K562 (cell line): ENCODE data around the gene SHC1. TPM values are rescaled to one million over a fixed set of nuclear protein-coding genes. Genes with fewer than 3 reads are reported as not detected.

ENCODE experiments used
- AFF4 ChIP-seq: sonication (generic); formaldehyde crosslinking; IDR thresholded peaks from 2 replicates; pipeline ENCODE4 v1.8.0; 2023; ENCODE audit warnings: mild to moderate bottlenecking, missing genetic modification reagents
- FOXM1 ChIP-seq, 2 experiments: fragments of 450-650 bp in 1 of 2; sonication (generic) in 1 of 2; formaldehyde crosslinking in 1 of 2; IDR thresholded peaks; 2 replicates each; pipeline versions ENCODE4 v1.6.1 to v1.9.0; 2017 to 2022; ENCODE audit warnings: low read depth in 2 of 2, mild to moderate bottlenecking in 2 of 2, missing genetic modification reagents in 1 of 2, moderate library complexity in 1 of 2
- SOX6 ChIP-seq: fragments of 450-650 bp; IDR thresholded peaks from 2 replicates; pipeline ENCODE4 v1.6.1; 2014; ENCODE audit warnings: mild to moderate bottlenecking
- ZNF764 ChIP-seq: fragments of 250-450 bp; sonication (Bioruptor Pico); IDR thresholded peaks from 2 replicates; pipeline ENCODE4 v1.4.0; 2020; ENCODE audit warnings: low read depth, mild to moderate bottlenecking, moderate library complexity
- polyA plus RNA-seq, 8 experiments: library from polyadenylated mRNA; depleted of rRNA in 4 of 8; stranded (reverse) in 5 of 8; unstranded in 3 of 8; fragments of >200 nt; fragmentation: Nextera tagmentation in 2 of 8; fragmentation: Illumina TruSeq in 1 of 8; extraction: Ambion mirVana in 2 of 8; extraction: Trizol in 1 of 8; gene quantifications; 2 replicates each; pipeline versions ENCODE4 v1.2.1 to v1.2.3, GENCODE V29; 2011 to 2014; ENCODE audit warnings: inconsistent platforms in 1 of 8, missing spikeins in 1 of 8
- total RNA-seq, 7 experiments: library from RNA; depleted of rRNA in 6 of 7; stranded (reverse); fragments of >200 nt in 6 of 7; fragmentation: Illumina TruSeq in 2 of 7; extraction: Trizol in 2 of 7; gene quantifications; 2 replicates each; pipeline versions ENCODE4 v1.2.1 to v1.2.3, GENCODE V29; 2011 to 2021; ENCODE audit warnings: low replicate concordance in 1 of 7
- TF ChIP-seq, protein P1 (sequence below), 2 experiments: fragments of 150-350 bp in 1 of 2; IDR thresholded peaks; 2 replicates each; pipeline ENCODE4 v1.6.1; 2012 to 2016; ENCODE audit warnings: low read depth in 2 of 2, low read length in 2 of 2, mild to moderate bottlenecking in 1 of 2, moderate library complexity in 1 of 2
- TF ChIP-seq, protein P2 (sequence below), 2 experiments: fragments of 450-650 bp in 1 of 2; sonication (generic) in 1 of 2; formaldehyde crosslinking; conservative IDR thresholded peaks; 2 replicates each; pipeline versions ENCODE4 v1.4.0 to v1.8.1; 2020 to 2022; ENCODE audit warnings: mild to moderate bottlenecking in 1 of 2, missing genetic modification reagents in 1 of 2
- TF ChIP-seq, protein P3 (sequence below): fragments of 250-450 bp; sonication (Bioruptor Pico); IDR thresholded peaks from 2 replicates; pipeline ENCODE4 v1.6.1; 2021; ENCODE audit warnings: mild to moderate bottlenecking

The SHC1 gene
- total and polyA plus RNA-seq, 9 of the 15 experiments (the other 6 are each of a cell fraction or from before 2014, with no cell fraction given), result 4.1 to 113 (median 51.9) TPM

- TF ChIP-seq ZNF764 (CRISPR knock-in tag) (no peak), AFF4 (CRISPR knock-in tag) (no peak), SOX6 (no peak), FOXM1 (IDR thresholded peaks at IDR 0.05; ENCODE audit: low read depth) (peak; percentile 35; the same call in 1 of the 2 replicates), FOXM1 (CRISPR knock-in tag; IDR thresholded peaks at IDR 0.05; ENCODE audit: low read depth) (no peak)
- TF ChIP-seq, protein P1, sequence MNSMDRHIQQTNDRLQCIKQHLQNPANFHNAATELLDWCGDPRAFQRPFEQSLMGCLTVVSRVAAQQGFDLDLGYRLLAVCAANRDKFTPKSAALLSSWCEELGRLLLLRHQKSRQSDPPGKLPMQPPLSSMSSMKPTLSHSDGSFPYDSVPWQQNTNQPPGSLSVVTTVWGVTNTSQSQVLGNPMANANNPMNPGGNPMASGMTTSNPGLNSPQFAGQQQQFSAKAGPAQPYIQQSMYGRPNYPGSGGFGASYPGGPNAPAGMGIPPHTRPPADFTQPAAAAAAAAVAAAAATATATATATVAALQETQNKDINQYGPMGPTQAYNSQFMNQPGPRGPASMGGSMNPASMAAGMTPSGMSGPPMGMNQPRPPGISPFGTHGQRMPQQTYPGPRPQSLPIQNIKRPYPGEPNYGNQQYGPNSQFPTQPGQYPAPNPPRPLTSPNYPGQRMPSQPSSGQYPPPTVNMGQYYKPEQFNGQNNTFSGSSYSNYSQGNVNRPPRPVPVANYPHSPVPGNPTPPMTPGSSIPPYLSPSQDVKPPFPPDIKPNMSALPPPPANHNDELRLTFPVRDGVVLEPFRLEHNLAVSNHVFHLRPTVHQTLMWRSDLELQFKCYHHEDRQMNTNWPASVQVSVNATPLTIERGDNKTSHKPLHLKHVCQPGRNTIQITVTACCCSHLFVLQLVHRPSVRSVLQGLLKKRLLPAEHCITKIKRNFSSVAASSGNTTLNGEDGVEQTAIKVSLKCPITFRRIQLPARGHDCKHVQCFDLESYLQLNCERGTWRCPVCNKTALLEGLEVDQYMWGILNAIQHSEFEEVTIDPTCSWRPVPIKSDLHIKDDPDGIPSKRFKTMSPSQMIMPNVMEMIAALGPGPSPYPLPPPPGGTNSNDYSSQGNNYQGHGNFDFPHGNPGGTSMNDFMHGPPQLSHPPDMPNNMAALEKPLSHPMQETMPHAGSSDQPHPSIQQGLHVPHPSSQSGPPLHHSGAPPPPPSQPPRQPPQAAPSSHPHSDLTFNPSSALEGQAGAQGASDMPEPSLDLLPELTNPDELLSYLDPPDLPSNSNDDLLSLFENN (IDR thresholded peaks at IDR 0.05; ENCODE audit: low read depth in 2 of 2, low read length in 2 of 2), result no peak
- TF ChIP-seq, protein P2, sequence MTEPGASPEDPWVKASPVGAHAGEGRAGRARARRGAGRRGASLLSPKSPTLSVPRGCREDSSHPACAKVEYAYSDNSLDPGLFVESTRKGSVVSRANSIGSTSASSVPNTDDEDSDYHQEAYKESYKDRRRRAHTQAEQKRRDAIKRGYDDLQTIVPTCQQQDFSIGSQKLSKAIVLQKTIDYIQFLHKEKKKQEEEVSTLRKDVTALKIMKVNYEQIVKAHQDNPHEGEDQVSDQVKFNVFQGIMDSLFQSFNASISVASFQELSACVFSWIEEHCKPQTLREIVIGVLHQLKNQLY (CRISPR knock-in tag; conservative IDR thresholded peaks at IDR 0.05), result no peak
- TF ChIP-seq, protein P3, sequence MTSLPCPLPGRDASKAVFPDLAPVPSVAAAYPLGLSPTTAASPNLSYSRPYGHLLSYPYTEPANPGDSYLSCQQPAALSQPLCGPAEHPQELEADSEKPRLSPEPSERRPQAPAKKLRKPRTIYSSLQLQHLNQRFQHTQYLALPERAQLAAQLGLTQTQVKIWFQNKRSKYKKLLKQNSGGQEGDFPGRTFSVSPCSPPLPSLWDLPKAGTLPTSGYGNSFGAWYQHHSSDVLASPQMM (CRISPR knock-in tag), result no peak
These were observed 29.2 kb upstream of the SHC1 start (continued) for GRCh38 chr1:154999571-155000410.
